H1 (cell line): ENCODE measurements around the gene CXCL17. TPM values are rescaled to one million over a fixed set of nuclear protein-coding genes. Genes with fewer than 3 reads are reported as not detected.
A peak's percentile ranks its signal among the peaks of the same experiment; 100 is the strongest.

Experiments
- CTCF ChIA-PET: fragments of 300-600 bp; sonication (Branson Sonifier 250); formaldehyde crosslinking; loops from one replicate; lab custom pipeline; 2021; ENCODE audit not compliant: partially characterized antibody; lab: Charles Lee
- POLR2A ChIA-PET: fragments of 300-600 bp; sonication (Branson Sonifier 250); formaldehyde crosslinking; loops from one replicate; lab custom pipeline; 2021; ENCODE audit warnings: inconsistent platforms; ENCODE audit not compliant: partially characterized antibody; lab: Charles Lee
- DNase-seq, 2 experiments: peaks; one replicate each; pipeline versions ENCODE4 v3.0.0 to v3.0.0-alpha.2; 2010 to 2022; ENCODE audit warnings: low spot score in 2 of 2, low read depth in 1 of 2, mixed read lengths in 1 of 2
- FAIRE-seq: peaks from 2 replicates; lab custom pipeline; 2011; peaks lifted over from hg19 to GRCh38; lab: Jason Lieb, UNC
- H2AFZ ChIP-seq: 2 replicates; pipeline ENCODE4 v1.8.1; 2012; ENCODE audit warnings: low read length, inconsistent platforms
- H2AK5ac ChIP-seq: 2 replicates; pipeline ENCODE4 v1.6.1; 2013; ENCODE audit warnings: low read depth, low read length
- H2BK120ac ChIP-seq: replicated peaks from 2 replicates; pipeline ENCODE3; 2013; ENCODE audit warnings: low read depth, low read length, inconsistent platforms
- H2BK12ac ChIP-seq: 2 replicates; pipeline ENCODE4 v1.6.1; 2013; ENCODE audit warnings: low read depth, low read length
- H2BK15ac ChIP-seq: 2 replicates; pipeline ENCODE4 v1.6.1; 2013; ENCODE audit warnings: low read length
- H2BK20ac ChIP-seq: 2 replicates; pipeline ENCODE4 v1.6.1; 2013; ENCODE audit warnings: low read length
- H2BK5ac ChIP-seq: 2 replicates; pipeline ENCODE4 v1.6.1; 2013; ENCODE audit warnings: low read depth, low read length
- H3K14ac ChIP-seq: 2 replicates; pipeline ENCODE4 v1.6.1; 2013; ENCODE audit warnings: inconsistent platforms; ENCODE audit not compliant: insufficient read length
- H3K18ac ChIP-seq: 2 replicates; pipeline ENCODE4 v1.6.1; 2013; ENCODE audit warnings: low read length; ENCODE audit errors: extremely low read depth
- H3K23ac ChIP-seq: 2 replicates; pipeline ENCODE4 v1.6.1; 2013; ENCODE audit warnings: inconsistent platforms; ENCODE audit not compliant: insufficient read length
- H3K23me2 ChIP-seq: 2 replicates; pipeline ENCODE4 v1.6.1; 2013; ENCODE audit warnings: low read depth, low read length
- H3K27ac ChIP-seq: 2 replicates; pipeline ENCODE4 v1.6.1; 2011; ENCODE audit warnings: low read depth, low read length, inconsistent platforms
- H3K27me3 ChIP-seq, 4 experiments: replicated peaks in 1 of 4; 1 replicate in 1 of 4; 2 replicates in 3 of 4; pipeline versions ENCODE4 v1.6.1 to v1.8.1; 2011 to 2013; ENCODE audit warnings: low read length in 3 of 4, mild to moderate bottlenecking in 3 of 4, inconsistent platforms in 2 of 4, mixed read lengths in 2 of 4, moderate library complexity in 1 of 4; ENCODE audit not compliant: control insufficient read depth in 3 of 4, insufficient read depth in 3 of 4; ENCODE audit errors: extremely low read depth in 1 of 4
- H3K36me3 ChIP-seq, 4 experiments: 2 replicates each; pipeline versions ENCODE4 v1.6.1 to v1.8.1; 2011 to 2013; ENCODE audit warnings: mild to moderate bottlenecking in 4 of 4, low read length in 3 of 4, moderate library complexity in 2 of 4, control low read depth in 1 of 4, inconsistent platforms in 1 of 4; ENCODE audit not compliant: insufficient read depth in 4 of 4, control insufficient read depth in 2 of 4
- H3K4ac ChIP-seq: replicated peaks from 2 replicates; pipeline ENCODE3; 2013; ENCODE audit warnings: low read length, low read depth, mixed read lengths, inconsistent platforms; ENCODE audit not compliant: insufficient read length
- H3K4me1 ChIP-seq, 4 experiments: replicated peaks in 1 of 4; 1 replicate in 1 of 4; 2 replicates in 3 of 4; pipeline versions ENCODE4 v1.6.1 to v1.8.1; 2011 to 2013; ENCODE audit warnings: low read length in 3 of 4, inconsistent platforms in 2 of 4, mixed read lengths in 1 of 4; ENCODE audit not compliant: insufficient read depth in 4 of 4, control insufficient read depth in 3 of 4
- H3K4me2 ChIP-seq, 2 experiments: 2 replicates each; pipeline versions ENCODE4 v1.6.1 to v1.8.1; 2011 to 2013; ENCODE audit warnings: low read depth in 2 of 2, low read length in 2 of 2, control low read depth in 1 of 2, inconsistent platforms in 1 of 2, mild to moderate bottlenecking in 1 of 2; ENCODE audit not compliant: insufficient read depth in 1 of 2
- H3K4me3 ChIP-seq, 4 experiments: fragments of 200-600, 300-600 bp in 1 of 4; sonication (generic), shearing (Covaris generic), sonication (Bioruptor Twin) in 1 of 4; 2 replicates each; pipeline versions ENCODE4 v1.5.1 to v1.8.1; 2011 to 2016; ENCODE audit warnings: low read length in 4 of 4, low read depth in 3 of 4, control low read depth in 2 of 4, inconsistent platforms in 2 of 4, mild to moderate bottlenecking in 2 of 4, mixed read lengths in 1 of 4, moderate library complexity in 1 of 4; ENCODE audit not compliant: insufficient read depth in 2 of 4; ENCODE audit errors: extremely low read depth in 1 of 4
- H3K56ac ChIP-seq: replicated peaks from 2 replicates; pipeline ENCODE3; 2013; ENCODE audit warnings: low read depth, mild to moderate bottlenecking, mixed read lengths, low read length, inconsistent platforms; ENCODE audit not compliant: insufficient read length
- H3K79me1 ChIP-seq: 2 replicates; pipeline ENCODE4 v1.6.1; 2013; ENCODE audit warnings: low read depth, low read length, control low read depth
- H3K79me2 ChIP-seq, 2 experiments: 2 replicates each; pipeline versions ENCODE4 v1.6.1 to v1.8.1; 2012 to 2013; ENCODE audit warnings: low read length in 2 of 2, mild to moderate bottlenecking in 2 of 2, inconsistent platforms in 1 of 2; ENCODE audit not compliant: insufficient read depth in 2 of 2, control insufficient read depth in 1 of 2
- H3K9ac ChIP-seq, 4 experiments: replicated peaks in 1 of 4; 1 replicate in 1 of 4; 2 replicates in 3 of 4; pipeline versions ENCODE4 v1.6.1 to v1.8.1; 2011 to 2013; ENCODE audit warnings: low read depth in 3 of 4, low read length in 3 of 4, control low read depth in 2 of 4, mild to moderate bottlenecking in 2 of 4, moderate library complexity in 2 of 4, inconsistent platforms in 1 of 4; ENCODE audit errors: extremely low read depth in 1 of 4
- H3K9me3 ChIP-seq, 2 experiments: 2 replicates each; pipeline versions ENCODE4 v1.6.1 to v1.8.1; 2012 to 2013; ENCODE audit warnings: mild to moderate bottlenecking in 2 of 2, moderate library complexity in 2 of 2, control low read depth in 1 of 2, inconsistent platforms in 1 of 2, low read depth in 1 of 2, low read length in 1 of 2, mixed read lengths in 1 of 2; ENCODE audit not compliant: insufficient read depth in 2 of 2
- H4K20me1 ChIP-seq, 2 experiments: replicated peaks in 1 of 2; 2 replicates each; pipeline versions ENCODE3 to v1.8.1; 2011 to 2013; ENCODE audit warnings: inconsistent platforms in 2 of 2, low read length in 2 of 2, mild to moderate bottlenecking in 1 of 2; ENCODE audit not compliant: insufficient read depth in 2 of 2, control insufficient read depth in 1 of 2
- H4K5ac ChIP-seq: 2 replicates; pipeline ENCODE4 v1.6.1; 2013; ENCODE audit warnings: low read length, low read depth, mixed read lengths, inconsistent platforms; ENCODE audit not compliant: insufficient read length
- H4K8ac ChIP-seq: 2 replicates; pipeline ENCODE4 v1.8.0; 2013; ENCODE audit warnings: mild to moderate bottlenecking, moderate library complexity, low read length, inconsistent platforms; ENCODE audit not compliant: insufficient read depth; ENCODE audit errors: extremely low read depth
- H4K91ac ChIP-seq: replicated peaks from 2 replicates; pipeline ENCODE3; 2013; ENCODE audit warnings: low read length, mixed read lengths, inconsistent platforms; ENCODE audit not compliant: insufficient read length
- CEBPB ChIP-seq: IDR thresholded peaks from 2 replicates; pipeline ENCODE4 v1.6.1; 2012; ENCODE audit warnings: low read depth, low read length
- CHD1 ChIP-seq: IDR thresholded peaks from 2 replicates; pipeline ENCODE4 v1.6.1; 2012; ENCODE audit warnings: low read depth, low read length, improper control_type of control experiment
- CTCF ChIP-seq, 3 experiments: IDR thresholded peaks; 1 replicate in 2 of 3; 2 replicates in 1 of 3; pipeline versions ENCODE4 v1.5.1 to v1.6.1; 2011; ENCODE audit warnings: low read length in 3 of 3, mild to moderate bottlenecking in 3 of 3, inconsistent platforms in 2 of 3, low read depth in 1 of 3, moderate library complexity in 1 of 3; ENCODE audit not compliant: insufficient read depth in 1 of 3; ENCODE audit errors: control extremely low read depth in 1 of 3
- JUND ChIP-seq: IDR thresholded peaks from 2 replicates; pipeline ENCODE4 v1.6.1; 2011; ENCODE audit warnings: mild to moderate bottlenecking, improper control_type of control experiment, low read length
- KDM4A ChIP-seq: IDR thresholded peaks from one replicate; pipeline ENCODE4 v1.7.1; 2012; ENCODE audit warnings: low read depth, mild to moderate bottlenecking, moderate library complexity, low read length, inconsistent platforms; ENCODE audit not compliant: severe bottlenecking
- RAD21 ChIP-seq, 2 experiments: IDR thresholded peaks in 1 of 2; conservative IDR thresholded peaks in 1 of 2; 2 replicates each; pipeline ENCODE4 v1.6.1; 2011; ENCODE audit warnings: low read depth in 2 of 2, low read length in 2 of 2, improper control_type of control experiment in 1 of 2, inconsistent platforms in 1 of 2, mild to moderate bottlenecking in 1 of 2, moderate library complexity in 1 of 2
- RBBP5 ChIP-seq: IDR thresholded peaks from 2 replicates; pipeline ENCODE4 v1.7.1; 2012; ENCODE audit warnings: low read depth, mild to moderate bottlenecking, inconsistent platforms, low read length, moderate library complexity, borderline replicate concordance
- SIN3A ChIP-seq, 2 experiments: IDR thresholded peaks in 1 of 2; conservative IDR thresholded peaks in 1 of 2; 2 replicates each; pipeline ENCODE4 v1.6.1; 2011 to 2012; ENCODE audit warnings: low read length in 2 of 2, improper control_type of control experiment in 1 of 2, low read depth in 1 of 2, mild to moderate bottlenecking in 1 of 2
- WGBS, 2 experiments: shearing (Covaris generic) in 1 of 2; methylation state at CpG; one replicate each; pipeline versions ENCODE4 v1.1.6 to v1.1.7; 2013 to 2015; ENCODE audit warnings: low lambda C conversion rate in 2 of 2, mixed read lengths in 2 of 2, inconsistent platforms in 1 of 2, low coverage in 1 of 2, missing lambda C conversion rate in 1 of 2; ENCODE audit not compliant: insufficient replicate concordance in 2 of 2, insufficient coverage in 1 of 2, insufficient read length in 1 of 2; ENCODE audit errors: extremely low coverage in 1 of 2, missing lambda C conversion rate in 1 of 2; 5-methylcytosine and 5-hydroxymethylcytosine counted together
- polyA plus RNA-seq, 7 experiments: library from polyadenylated mRNA; depleted of rRNA in 3 of 7; stranded (reverse) in 5 of 7; unstranded in 2 of 7; fragments of >200 nt in 5 of 7; fragments of 200-250 nt in 2 of 7; gene quantifications; 1 replicate in 5 of 7; 2 replicates in 1 of 7; 4 replicates in 1 of 7; pipeline versions ENCODE4 v1.2.1 to v1.2.3, GENCODE V29; 2011 to 2013; ENCODE audit warnings: missing spikeins in 2 of 7, mixed read lengths in 2 of 7
- total RNA-seq: library from RNA; stranded (reverse); fragmentation: NEBNext Ultra II Directional; extraction: Animal tissue kit (Norgen Biotek cat#: 25700); gene quantifications from 2 replicates; pipeline ENCODE4 v1.2.1, GENCODE V29; 2021

Gene CXCL17
- total and polyA plus RNA-seq, 2 of the 8 experiments (the other 6 are each of a cell fraction or from before 2014, with no cell fraction given): not detected

DNA sequence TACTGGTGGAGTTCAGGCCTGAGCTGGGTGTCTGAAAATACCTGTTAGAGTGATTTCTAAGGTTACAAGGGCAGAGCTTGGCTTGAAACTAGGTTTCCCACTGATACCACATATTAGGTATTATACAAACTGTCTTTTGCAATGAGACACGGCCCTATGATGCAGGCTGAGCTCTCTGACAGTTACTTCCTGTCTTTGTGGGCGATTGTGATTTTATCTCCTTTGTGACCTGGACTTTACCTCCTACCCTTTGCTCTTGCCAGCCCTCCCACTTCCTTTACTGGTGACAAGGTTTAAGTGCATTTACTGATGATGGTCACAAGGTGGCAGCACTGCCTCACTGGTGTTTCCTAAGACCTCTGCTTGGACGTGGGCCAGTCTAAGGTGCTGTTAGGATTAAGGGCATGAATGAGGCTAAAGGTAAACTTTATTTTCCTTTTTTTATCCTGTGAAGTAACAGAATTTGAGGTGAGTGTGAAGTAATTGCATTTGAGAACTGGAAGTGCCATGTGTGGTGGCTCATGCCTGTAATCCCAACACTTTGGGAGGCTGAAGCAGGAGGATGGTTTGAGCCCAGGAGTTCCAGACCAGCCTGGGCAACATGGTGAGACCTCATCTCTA is 7.7 kb upstream of the CXCL17 start:
- Histone ChIP-seq H3K36me3 (no peaks in the 10 kb centered on the region), H2BK20ac (no peak overlapping the region), H3K18ac (no peak overlapping the region), H3K79me2 (no peaks in the 10 kb centered on the region), H2BK15ac (no peak overlapping the region), H3K79me1 (no peaks in the 10 kb centered on the region), H2AK5ac (no peak overlapping the region), H4K8ac (no peak overlapping the region), H3K4me2 (no peak overlapping the region), H3K23me2 (no peaks in the 10 kb centered on the region; the same call in 1 of the 2 replicates), H3K14ac (no peak overlapping the region), H2AFZ (no peak overlapping the region), H3K9me3 (no peaks in the 10 kb centered on the region), H3K27me3 (no peaks in the 10 kb centered on the region; a peak in 1 of 7 replicates), H4K91ac (no peak overlapping the region), H3K4me3 (no peak overlapping the region), H3K56ac (no peak overlapping the region), H4K5ac (no peak overlapping the region), H3K4me1 (peaks cover 0 to 13% (median 5%) of the 10 kb centered on the region in 4 experiments; a peak in 4 of 7 replicates), H2BK5ac (0 out of 2 replicates have a peak overlapping the region, but pooled peaks have one; percentile 8), H3K23ac (no peak overlapping the region), H2BK12ac (0 out of 2 replicates have a peak overlapping the region, but pooled peaks have one; percentile 32), H2BK120ac (no peak overlapping the region), H3K4ac (no peak overlapping the region), H3K27ac (no peak overlapping the region), H3K9ac (no peak overlapping the region), H4K20me1 (no peaks in the 10 kb centered on the region)
- WGBS, 2 experiments: 6% methylated on average over 3 of the region's 3 CpGs; no CpG with 5 or more reads in 1 of the 2 experiments
- peak; percentile 38 to 72 for DNase-seq
- TF ChIP-seq JUND: peak; percentile 51; the same call in 1 of the 2 replicates
- TF ChIP-seq CHD1: no peak
- peak; percentile 71 to 95 (median 94) for TF ChIP-seq CTCF (IDR thresholded peaks at IDR 0.05; ENCODE audit: control extremely low read depth in 1 of 3, insufficient read depth in 1 of 3, low read depth in 1 of 3, low read length in 3 of 3)
- no peak; the same call in 1 of the 2 replicates for TF ChIP-seq CEBPB
- TF ChIP-seq SIN3A (conservative IDR thresholded peaks at IDR 0.05 in 1 of 2, IDR thresholded peaks at IDR 0.05 in 1 of 2; ENCODE audit: low read depth in 1 of 2, low read length in 2 of 2): 0 out of 4 replicates have a peak, but pooled peaks of 1 of the 2 experiments have one; percentile 31
- TF ChIP-seq RAD21 (IDR thresholded peaks at IDR 0.05 in 1 of 2, conservative IDR thresholded peaks at IDR 0.05 in 1 of 2; ENCODE audit: low read depth in 2 of 2, low read length in 2 of 2): peak; percentile 98 to 100
- no peak for TF ChIP-seq RBBP5
- TF ChIP-seq KDM4A: no peak
- ChIA-PET CTCF (interaction anchor here (0.7 to 6.6 kb wide), 39 partner anchors 9 to 202 kb away, joined by 3 to 182 read pairs (median 7); partner anchors contain the start of genes CEACAM1 and CXCL17), POLR2A (interaction anchor here (0.9 kb wide), 1 partner anchor 77 kb away, joined by 3 read pairs; the partner anchor contains the start of gene CEACAM1)
- FAIRE-seq: peak; percentile 94
